Endometrial microvascular endothelial cells (primary cell): Measurements from ENCODE around the gene TMEM203. TPM values are rescaled to one million over a fixed set of nuclear protein-coding genes. Genes with fewer than 3 reads are reported as not detected.

Experiments
- in situ Hi-C: cut with HindIII; loops from 2 replicates; pipeline ENCODE4 v1.10.0; 2017; ENCODE audit warnings: low sequenced_read_pairs, low pct_unique_long_range_greater_than_20kb; ENCODE audit errors: inconsistent ontology term
- total RNA-seq: library from RNA; depleted of rRNA; stranded (reverse); fragments of >200 nt; gene quantifications from one replicate; pipeline ENCODE4 v1.2.3, GENCODE V29; 2015; ENCODE audit errors: inconsistent ontology term

The TMEM203 gene, protein sequence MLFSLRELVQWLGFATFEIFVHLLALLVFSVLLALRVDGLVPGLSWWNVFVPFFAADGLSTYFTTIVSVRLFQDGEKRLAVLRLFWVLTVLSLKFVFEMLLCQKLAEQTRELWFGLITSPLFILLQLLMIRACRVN
- 28.1 TPM for total RNA-seq

GRCh38 chr9:137205126-137206069 is at the start of gene TMEM203, which contains the start of gene NDOR1:
Gene TMEM203 (minus strand): TSS chr9:137205648. CDS start chr9:137205414, 234 bp downstream.
Gene NDOR1 (plus strand): TSS chr9:137205700. CDS start chr9:137205778, 78 bp downstream.
- in situ Hi-C loops = no loop called here

- in situ Hi-C loops = no loop called here
Observed at GRCh38 chr9:137254624-137255447, 49.4 kb upstream of the TMEM203 start, which contains the start of gene NELFB. Gene NELFB (plus strand): TSS chr9:137255327.

GRCh38 chr9:137253717-137254623 is 48.5 kb upstream of the TMEM203 start:
- in situ Hi-C loops = no loop called here

GRCh38 chr9:137252555-137253506 is 47.4 kb upstream of the TMEM203 start:
- in situ Hi-C loops = no loop called here

DNA sequence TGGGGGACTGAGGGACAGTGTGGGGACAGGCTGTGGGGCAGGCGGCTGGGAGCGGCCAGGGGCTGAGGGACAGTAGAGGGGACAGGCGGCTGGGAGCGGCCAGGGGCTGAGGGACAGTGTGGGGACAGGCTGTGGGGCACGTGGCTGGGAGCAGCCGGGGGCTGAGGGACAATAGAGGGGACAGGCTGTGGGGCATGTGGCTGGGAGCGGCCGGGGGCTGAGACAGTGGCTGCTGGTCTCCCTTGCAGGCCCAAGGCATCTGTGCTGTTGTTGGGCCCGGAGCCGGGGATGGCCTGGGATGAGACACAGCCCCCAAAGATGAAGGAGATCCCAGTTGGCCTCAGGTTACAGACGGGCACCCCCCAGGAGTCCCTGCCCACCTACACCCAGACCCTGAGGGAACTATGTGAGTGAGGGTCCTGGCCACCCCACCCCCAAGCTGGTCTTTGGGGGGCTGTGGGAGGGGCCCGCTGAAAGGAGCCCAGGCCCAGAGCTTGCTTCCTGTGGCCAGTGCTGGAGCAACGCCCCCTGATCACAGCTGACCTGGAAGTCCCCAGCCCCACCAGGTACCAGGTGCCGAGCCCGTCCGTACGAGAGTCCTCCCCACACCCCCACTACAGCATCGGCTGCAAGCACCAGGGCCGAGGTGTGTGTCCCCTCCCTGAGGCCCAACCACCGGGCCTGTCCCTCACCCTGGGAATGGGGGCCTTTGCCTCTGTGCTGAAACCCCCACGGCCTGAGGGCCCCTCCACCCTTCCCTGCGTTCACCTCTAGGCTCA is 46.2 kb upstream of the TMEM203 start:
- in situ Hi-C loops = no loop called here

GRCh38 chr9:137251194-137251461 is 45.7 kb upstream of the TMEM203 start, which contains the start of gene STPG3:
Gene STPG3 (plus strand): TSS chr9:137251286. CDS start chr9:137251287, 1 bp downstream.
- in situ Hi-C loops = no loop called here

GRCh38 chr9:137250329-137251193 is 45.1 kb upstream of the TMEM203 start:
- in situ Hi-C loops = no loop called here

DNA sequence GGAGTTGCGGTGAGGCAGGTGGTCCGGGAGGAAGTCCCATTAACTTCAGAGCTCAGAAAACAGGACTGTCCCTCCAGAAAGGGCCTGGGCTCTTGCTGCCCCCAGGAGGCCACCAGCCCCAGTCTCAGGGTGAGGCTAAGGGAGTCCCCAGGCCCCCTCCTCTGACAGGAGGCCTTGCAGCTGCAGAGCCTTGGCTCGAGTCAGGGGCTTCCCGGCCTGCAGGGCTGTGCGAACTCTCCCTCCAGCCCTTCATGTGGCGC is 42.4 kb upstream of the TMEM203 start:
- in situ Hi-C loops = no loop called here

GRCh38 chr9:137247135-137247915 is 41.9 kb upstream of the TMEM203 start:
- in situ Hi-C loops = no loop called here

DNA sequence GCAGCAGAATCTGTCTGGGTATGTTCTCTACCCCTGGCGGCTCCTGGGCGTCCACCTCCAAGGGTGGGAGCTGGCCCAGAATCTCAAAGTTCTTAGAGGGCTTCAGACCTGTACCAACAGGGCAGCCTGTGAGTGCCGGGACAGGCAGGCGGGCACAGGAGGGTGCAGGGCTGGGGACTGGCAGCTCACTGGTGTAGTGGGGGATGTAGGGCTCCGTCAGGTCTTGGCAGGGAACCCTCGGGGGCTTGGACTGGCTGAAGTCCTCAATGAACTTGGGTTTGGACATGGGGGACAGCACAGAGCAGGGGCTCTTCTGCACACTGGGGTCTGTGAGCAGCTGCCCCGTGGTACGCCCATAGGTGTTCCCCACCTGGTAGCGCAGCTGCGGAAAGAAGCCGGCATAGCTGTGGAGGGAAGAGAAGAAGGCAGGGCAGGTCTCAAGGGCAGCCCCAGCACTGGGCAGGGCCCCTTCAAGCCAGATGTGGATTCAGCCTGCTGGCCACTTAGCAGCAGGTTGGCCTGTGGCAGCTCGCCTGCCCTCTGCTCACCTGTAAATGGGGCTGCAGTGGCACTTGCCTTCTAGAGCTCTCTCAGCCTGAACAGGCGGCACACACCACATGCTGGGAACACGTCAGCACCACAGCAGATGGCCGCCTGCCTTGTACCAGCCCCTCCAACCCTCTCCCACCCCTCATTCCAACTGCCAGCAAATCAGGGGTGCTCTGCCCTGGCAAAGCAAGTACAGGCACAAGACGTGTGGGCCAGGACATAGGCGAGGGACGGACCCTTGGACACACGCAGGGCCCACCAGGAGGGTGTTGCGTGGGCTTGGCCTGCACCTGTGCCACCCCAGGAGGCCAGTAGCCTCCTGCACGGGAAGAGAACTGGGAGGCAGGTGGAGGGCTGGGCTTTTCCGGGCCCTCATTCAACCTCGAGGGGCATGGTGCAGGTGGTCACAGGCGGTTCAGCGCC is 40.3 kb upstream of the TMEM203 start:
- in situ Hi-C loops = no loop called here

DNA sequence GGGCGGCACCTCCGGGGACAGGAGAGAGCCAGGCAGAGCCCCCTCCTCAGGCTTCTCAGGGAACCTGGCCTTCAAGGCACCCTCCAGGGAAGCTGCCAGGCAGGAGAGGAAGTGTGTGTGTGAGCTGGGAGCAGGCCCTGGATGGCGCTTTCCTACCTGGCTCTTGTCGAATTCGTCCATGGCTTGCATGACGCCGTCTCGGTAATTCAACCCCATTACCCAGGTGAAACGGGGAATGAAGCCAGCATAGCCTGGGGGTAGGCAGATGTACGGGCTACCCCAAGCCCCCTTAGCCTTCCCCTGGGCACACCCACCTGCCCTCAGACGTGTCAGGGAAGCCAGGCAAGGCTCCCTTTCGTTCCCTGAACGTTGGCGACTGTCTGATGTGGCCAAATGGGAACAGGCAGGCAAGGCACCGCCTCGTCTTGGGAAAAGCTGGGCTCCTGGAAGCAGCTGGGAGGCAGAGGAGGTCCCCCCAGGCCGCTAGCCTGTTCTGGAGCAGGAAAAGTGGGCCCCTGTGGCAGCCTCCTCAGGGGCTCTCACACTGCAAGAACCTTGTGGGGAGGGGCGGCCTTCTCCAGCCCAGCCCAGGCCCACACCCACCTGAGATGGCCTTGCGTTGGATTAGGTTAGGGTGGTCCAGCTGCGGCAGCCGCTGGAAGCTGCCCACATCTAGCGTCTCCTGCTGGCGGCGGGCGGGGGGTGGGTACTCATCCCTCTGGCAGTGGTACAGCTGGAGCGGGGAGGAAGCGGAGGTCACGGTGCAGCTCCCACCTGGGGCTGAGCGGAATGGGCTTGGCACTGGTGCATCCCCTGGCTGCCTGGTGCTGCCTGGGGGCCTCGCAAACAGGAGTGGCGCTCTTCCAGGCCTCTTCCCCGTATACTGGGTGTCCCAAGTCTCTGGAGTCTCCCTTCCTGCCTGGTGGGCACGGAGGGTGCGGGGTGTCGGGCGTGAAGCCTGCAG is 39.3 kb upstream of the TMEM203 start:
- in situ Hi-C loops = no loop called here

- in situ Hi-C loops = no loop called here
Observed at GRCh38 chr9:137243626-137244485, 38.4 kb upstream of the TMEM203 start.
